ENCODE data around the gene STAT4.

Gene STAT4

GRCh38 chr2:191150600-191151330 is at the start of gene STAT4:
Gene STAT4, minus strand, starts transcription at chr2:191150994. Its CDS starts 2,791 bp downstream, at chr2:191148203.
- DNase-seq, result peak; percentile 86
- ATAC-seq, result peak; percentile 92

- no peak for DNase-seq
- ATAC-seq, result no peak
Measured at GRCh38 chr2:191199929-191200512, 49.2 kb upstream of the STAT4 start.

- no peak for ATAC-seq
- no peak for DNase-seq
Measured at GRCh38 chr2:191198271-191198670, 47.5 kb upstream of the STAT4 start.

- DNase-seq (no peak), ATAC-seq (no peak)
Measured at GRCh38 chr2:191197096-191197495, 46.3 kb upstream of the STAT4 start.

- DNase-seq (no peak), ATAC-seq (no peak)
Measured at GRCh38 chr2:191195021-191195420, 44.2 kb upstream of the STAT4 start.

GRCh38 chr2:191190861-191191552 is 40.2 kb upstream of the STAT4 start:
- DNase-seq (no peak), ATAC-seq (no peak)

GRCh38 chr2:191190435-191190834 is 39.6 kb upstream of the STAT4 start:
- DNase-seq, result no peak
- no peak for ATAC-seq

GRCh38 chr2:191189112-191189635 is 38.4 kb upstream of the STAT4 start:
- ATAC-seq (no peak), DNase-seq (no peak)

- DNase-seq, result no peak
- no peak for ATAC-seq
Measured at GRCh38 chr2:191188550-191189093, 37.8 kb upstream of the STAT4 start.

GRCh38 chr2:191187105-191187829 is 36.5 kb upstream of the STAT4 start:
- DNase-seq, result no peak
- ATAC-seq, result peak; percentile 51

- ATAC-seq (no peak), DNase-seq (no peak)
Measured at GRCh38 chr2:191184457-191184856, 33.7 kb upstream of the STAT4 start.

- DNase-seq (no peak), ATAC-seq (no peak)
Measured at GRCh38 chr2:191183516-191183915, 32.7 kb upstream of the STAT4 start.

- no peak for ATAC-seq
Measured at GRCh38 chr2:191183081-191183480, 32.3 kb upstream of the STAT4 start.

GRCh38 chr2:191180713-191181112 is 29.9 kb upstream of the STAT4 start:
- no peak for DNase-seq
- peak; percentile 65 for ATAC-seq

More at GRCh38 chr2:191183081-191183480, 32.3 kb upstream of the STAT4 start:
- DNase-seq, result no peak

GRCh38 chr2:191180276-191180675 is 29.5 kb upstream of the STAT4 start:
- ATAC-seq, result no peak
- DNase-seq, result no peak

- ATAC-seq, result no peak
- DNase-seq, result no peak
Measured at GRCh38 chr2:191178806-191179514, 28.2 kb upstream of the STAT4 start.

GRCh38 chr2:191177751-191178736 is 27.2 kb upstream of the STAT4 start:
- ATAC-seq (no peak), DNase-seq (no peak)

GRCh38 chr2:191176801-191177438 is 26.1 kb upstream of the STAT4 start:
- no peak for ATAC-seq
- no peak for DNase-seq

- DNase-seq, result no peak
- no peak for ATAC-seq
Measured at GRCh38 chr2:191176305-191176704, 25.5 kb upstream of the STAT4 start.

- ATAC-seq (no peak), DNase-seq (no peak)
Measured at GRCh38 chr2:191174442-191174841, 23.6 kb upstream of the STAT4 start.
